ENCODE measurements around the gene TTYH2.

Gene TTYH2

GRCh38 chr17:74196541-74197317 lies 16.6 kb upstream of the TTYH2 start:
- no peak for DNase-seq (ENCODE audit: low spot score)

GRCh38 chr17:74197801-74198200 lies 15.6 kb upstream of the TTYH2 start:
- DNase-seq (ENCODE audit: low spot score) = no peak

- DNase-seq (ENCODE audit: low spot score) = no peak
Observed at GRCh38 chr17:74198694-74199093, 14.7 kb upstream of the TTYH2 start.

- peak; percentile 50 for DNase-seq (ENCODE audit: low spot score)
Observed at GRCh38 chr17:74199306-74200092, 13.9 kb upstream of the TTYH2 start.

- DNase-seq (ENCODE audit: low spot score) = no peak
Observed at GRCh38 chr17:74200112-74200511, 13.3 kb upstream of the TTYH2 start.

DNA sequence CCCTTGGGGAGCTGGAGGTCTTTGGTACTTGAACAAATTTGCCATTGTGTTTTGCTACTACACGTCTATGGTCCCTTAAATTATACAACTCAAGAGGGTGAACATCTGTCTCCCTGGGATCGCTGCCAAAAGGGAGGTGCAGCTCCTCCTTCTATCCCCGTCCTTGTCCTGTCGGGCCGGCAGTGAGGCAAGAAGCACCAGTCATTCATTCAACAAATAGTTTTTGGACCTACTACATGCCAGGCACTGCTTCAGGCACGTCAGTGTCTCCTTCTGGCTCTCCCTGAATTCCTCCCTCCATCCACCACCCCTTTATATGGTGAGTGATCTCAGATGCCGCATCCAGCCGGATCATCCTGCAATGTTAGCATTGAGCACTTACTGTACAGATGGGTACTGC lies 12.1 kb upstream of the TTYH2 start:
- DNase-seq (ENCODE audit: low spot score) = no peak

GRCh38 chr17:74201948-74202347 lies 11.4 kb upstream of the TTYH2 start:
- no peak for DNase-seq (ENCODE audit: low spot score)

- DNase-seq (ENCODE audit: low spot score) = no peak
Observed at GRCh38 chr17:74202938-74203337, 10.4 kb upstream of the TTYH2 start.

- peak; percentile 96 for DNase-seq (ENCODE audit: low spot score)
Observed at GRCh38 chr17:74203439-74204240, 9.7 kb upstream of the TTYH2 start, which contains the start of gene RPL38. Gene RPL38 (plus strand): TSS chr17:74203678. CDS start chr17:74203956, 278 bp downstream.

- DNase-seq (ENCODE audit: low spot score) = no peak
Observed at GRCh38 chr17:74204474-74204873, 8.9 kb upstream of the TTYH2 start.

DNA sequence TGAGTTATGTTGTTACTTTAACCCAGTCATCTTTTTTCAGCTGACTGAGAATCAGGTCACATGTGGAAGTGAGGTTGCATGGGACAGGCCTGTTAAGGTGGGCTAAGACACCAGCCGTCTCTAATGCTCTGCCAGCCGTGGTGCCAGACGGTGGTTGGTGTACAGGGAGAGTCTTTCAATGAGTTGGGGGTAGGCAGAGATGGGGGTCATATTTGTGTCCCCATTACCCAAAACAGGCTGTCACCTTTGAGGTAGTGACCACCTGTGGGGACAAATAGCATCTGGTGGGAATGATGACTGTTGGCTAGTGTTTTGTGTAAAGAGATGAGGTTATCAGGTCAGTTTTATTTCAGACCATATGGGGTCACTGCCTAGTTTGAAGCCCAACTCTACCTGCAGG lies 8.1 kb upstream of the TTYH2 start:
- DNase-seq (ENCODE audit: low spot score) = no peak

DNA sequence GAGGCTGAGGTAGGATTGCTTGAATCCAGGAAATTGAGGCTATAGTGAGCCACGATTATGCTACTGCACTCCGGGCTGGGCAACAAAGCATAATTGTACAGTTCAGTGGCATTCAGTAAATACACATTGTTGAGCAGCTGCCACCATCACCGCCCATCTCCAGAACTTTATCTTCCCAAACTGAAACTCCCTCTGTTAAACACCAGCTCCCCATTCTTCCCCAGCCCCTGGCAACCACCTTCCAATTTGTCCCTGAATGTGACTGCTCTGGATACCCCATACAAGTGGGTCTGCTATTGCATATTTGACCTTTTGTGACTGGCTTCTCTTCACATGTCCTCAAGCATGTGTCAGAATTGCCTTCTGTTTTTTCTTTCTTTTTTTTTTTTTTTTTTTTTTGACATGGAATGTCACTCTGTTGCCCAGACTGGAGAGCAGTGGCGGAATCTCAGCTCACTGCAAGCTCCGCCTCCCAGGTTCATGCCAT lies 7.0 kb upstream of the TTYH2 start:
- DNase-seq (ENCODE audit: low spot score) = no peak

- DNase-seq (ENCODE audit: low spot score) = peak; percentile 51
Observed at GRCh38 chr17:74210191-74211140, 2.9 kb upstream of the TTYH2 start.

- no peak for DNase-seq (ENCODE audit: low spot score)
Observed at GRCh38 chr17:74211141-74211911, 2.0 kb upstream of the TTYH2 start.

GRCh38 chr17:74211912-74212208 lies 1.5 kb upstream of the TTYH2 start:
- no peak for DNase-seq (ENCODE audit: low spot score)

GRCh38 chr17:74212209-74212912 lies 1.0 kb upstream of the TTYH2 start:
- no peak for DNase-seq (ENCODE audit: low spot score)

DNA sequence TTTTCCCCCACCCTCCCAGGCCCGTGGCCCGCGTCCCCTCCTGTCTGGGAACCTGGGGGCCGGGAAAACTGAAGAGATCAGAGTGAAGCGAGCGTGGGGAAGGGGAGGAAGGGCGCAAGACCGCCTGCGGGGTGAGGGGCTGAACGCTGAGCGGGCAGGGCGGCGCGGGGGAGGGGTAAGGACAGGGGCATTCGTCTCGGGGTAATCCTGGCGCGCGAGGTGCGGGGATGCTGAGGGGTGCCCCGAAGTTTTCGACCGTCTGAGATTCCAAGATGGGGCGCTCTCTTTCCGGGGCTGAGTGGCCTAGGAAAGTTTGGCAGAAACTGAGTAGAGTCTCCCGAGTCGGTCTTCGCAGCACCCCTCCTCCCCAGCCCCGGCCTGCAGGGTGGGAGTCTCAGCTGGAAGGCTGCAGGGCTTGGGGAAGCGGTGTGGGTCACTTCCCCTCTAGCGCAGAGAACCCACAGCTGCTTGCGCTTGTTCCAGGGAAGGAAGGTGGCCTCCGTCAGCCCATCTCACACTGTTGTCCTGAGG lies 555 bp downstream of the TTYH2 start:
- no peak for DNase-seq (ENCODE audit: low spot score)

DNA sequence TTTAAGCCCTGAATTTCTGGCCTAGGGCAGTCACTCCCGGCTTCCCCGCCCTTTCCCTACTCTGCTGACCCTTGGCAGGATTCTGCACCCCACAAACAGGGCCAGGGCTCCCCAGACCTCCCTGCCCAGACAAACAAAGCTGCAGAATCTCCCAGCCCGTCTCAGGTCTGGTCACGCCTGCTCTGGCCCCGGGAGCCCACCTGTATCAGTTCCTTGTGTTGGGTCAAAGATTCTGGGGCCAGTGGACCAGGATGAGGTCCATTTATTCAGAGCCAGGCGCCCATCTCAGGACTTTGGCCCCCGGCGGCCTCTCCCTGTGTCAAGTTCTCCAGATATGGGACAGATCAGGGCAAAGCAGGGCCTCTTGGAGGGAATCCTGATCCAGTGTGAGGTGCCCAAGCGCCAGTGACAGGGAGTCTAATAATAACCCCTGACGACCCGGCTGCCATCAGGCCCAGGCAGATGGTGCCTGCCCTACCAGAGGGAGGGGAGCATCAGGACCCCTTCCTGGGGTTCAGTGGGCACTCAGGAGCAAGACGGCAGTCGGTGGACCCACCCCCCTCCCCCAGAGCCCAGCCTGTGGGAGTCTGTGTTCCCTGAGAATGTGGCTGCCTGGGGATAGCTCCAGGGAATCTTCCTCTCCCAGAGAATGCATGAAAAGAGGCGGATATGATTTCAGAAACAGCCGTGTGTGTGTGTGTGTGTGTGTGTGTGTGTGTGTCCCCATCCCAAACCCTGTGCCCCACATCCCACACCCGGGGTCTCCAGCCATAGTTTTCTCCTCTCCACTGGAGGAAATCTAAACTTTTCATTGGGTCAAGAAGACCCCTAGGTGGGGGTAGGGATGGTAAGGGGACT lies 1.3 kb downstream of the TTYH2 start:
- DNase-seq (ENCODE audit: low spot score) = no peak

GRCh38 chr17:74215342-74215727 lies 2.0 kb downstream of the TTYH2 start:
- DNase-seq (ENCODE audit: low spot score) = no peak
